Panc1 (cell line): ENCODE results near the gene PHKA1. TPM values are rescaled to one million over a fixed set of nuclear protein-coding genes. Genes with fewer than 3 reads are reported as not detected.

Experiments used
- ATAC-seq: fragments of 200-7000 bp; cut with Tn5 transposase; 2 replicates; pipeline ENCODE4 v1.9.1; 2020; ENCODE audit warnings: mild to moderate bottlenecking, moderate library complexity
- BruUV-seq: library from RNA; stranded (reverse); fragments of 400-500 nt; replicated peaks from 2 replicates; lab custom pipeline; 2021; lab: Mats Ljungman, UMichigan
- CTCF ChIA-PET: fragments of 300-600 bp; sonication (Branson Sonifier 250); formaldehyde crosslinking; loops from one replicate; lab custom pipeline; 2022; ENCODE audit warnings: antibody characterized with exemption; lab: Charles Lee
- POLR2A ChIA-PET: fragments of 300-600 bp; sonication (Branson Sonifier 250); formaldehyde crosslinking; loops from one replicate; lab custom pipeline; 2022; ENCODE audit warnings: antibody characterized with exemption; lab: Charles Lee
- DNase-seq: peaks from one replicate; pipeline ENCODE4 v3.0.0-alpha.2; 2010; ENCODE audit warnings: low read depth, low spot score
- H3K27ac ChIP-seq: 2 replicates; pipeline ENCODE4 v1.5.1; 2011; ENCODE audit warnings: mild to moderate bottlenecking, low read length, inconsistent platforms
- H3K27me3 ChIP-seq: fragments of 200-500 bp; sonication (Bioruptor generic); 2 replicates; pipeline ENCODE4 v1.6.0; 2014; ENCODE audit warnings: low read length, inconsistent platforms; ENCODE audit not compliant: control insufficient read depth, insufficient read depth
- H3K36me3 ChIP-seq: fragments of 200-500 bp; sonication (Bioruptor generic); 2 replicates; pipeline ENCODE4 v1.5.1; 2014; ENCODE audit warnings: inconsistent platforms, mild to moderate bottlenecking, low read length, moderate library complexity; ENCODE audit not compliant: control insufficient read depth, insufficient read depth
- H3K4me1 ChIP-seq: 2 replicates; pipeline ENCODE4 v1.5.1; 2011; ENCODE audit warnings: inconsistent platforms, mild to moderate bottlenecking, low read length, moderate library complexity; ENCODE audit not compliant: control insufficient read depth, insufficient read depth
- H3K4me3 ChIP-seq, 2 experiments: 2 replicates each; pipeline ENCODE4 v1.5.1; 2011 to 2012; ENCODE audit warnings: low read depth in 2 of 2, low read length in 2 of 2, mild to moderate bottlenecking in 2 of 2, inconsistent platforms in 1 of 2, moderate library complexity in 1 of 2
- H3K9me3 ChIP-seq: fragments of 200-500 bp; sonication (Bioruptor generic); 2 replicates; pipeline ENCODE4 v1.5.1; 2014; ENCODE audit warnings: low read depth, mild to moderate bottlenecking, inconsistent platforms, low read length, moderate library complexity; ENCODE audit not compliant: control insufficient read depth, insufficient read depth
- POLR2AphosphoS5 ChIP-seq: IDR thresholded peaks from 2 replicates; pipeline ENCODE4 v1.6.1; 2012; ENCODE audit warnings: mild to moderate bottlenecking, low read depth, low read length, moderate library complexity
- REST ChIP-seq, 2 experiments: IDR thresholded peaks; 2 replicates each; pipeline ENCODE4 v1.6.1; 2011 to 2012; ENCODE audit warnings: low read depth in 2 of 2, control low read depth in 1 of 2, low read length in 1 of 2, mild to moderate bottlenecking in 1 of 2, moderate library complexity in 1 of 2; ENCODE audit not compliant: insufficient read depth in 1 of 2
- SIN3A ChIP-seq: IDR thresholded peaks from 2 replicates; pipeline ENCODE4 v1.6.1; 2012; ENCODE audit warnings: low read depth, mild to moderate bottlenecking, low read length, moderate library complexity, borderline replicate concordance; ENCODE audit not compliant: insufficient read depth
- TCF7L2 ChIP-seq: IDR thresholded peaks from 2 replicates; pipeline ENCODE4 v1.6.1; 2011; ENCODE audit warnings: mild to moderate bottlenecking, low read depth, low read length, inconsistent platforms
- in situ Hi-C: cut with HindIII; loops from 2 replicates; pipeline ENCODE4 v1.10.0; 2016; ENCODE audit warnings: low sequenced_read_pairs, low pct_unique_long_range_greater_than_20kb
- intact Hi-C: fragments of 100-400 bp; cut with micrococcal nuclease; formaldehyde crosslinking; loops from one replicate; pipeline ENCODE4 v1.10.0; 2022; ENCODE audit not compliant: unreplicated experiment
- total RNA-seq: library from RNA; stranded (reverse); gene quantifications from one replicate; pipeline ENCODE4 v1.2.1, GENCODE V29; 2021; ENCODE audit not compliant: unreplicated experiment
- TF ChIP-seq, protein P1 (sequence below): fragments of 450-650 bp; IDR thresholded peaks from 2 replicates; pipeline ENCODE4 v1.5.1; 2017; ENCODE audit warnings: mild to moderate bottlenecking

Gene PHKA1
- total RNA-seq, 1 experiment from 2014 or later = 28.6 TPM

DNA sequence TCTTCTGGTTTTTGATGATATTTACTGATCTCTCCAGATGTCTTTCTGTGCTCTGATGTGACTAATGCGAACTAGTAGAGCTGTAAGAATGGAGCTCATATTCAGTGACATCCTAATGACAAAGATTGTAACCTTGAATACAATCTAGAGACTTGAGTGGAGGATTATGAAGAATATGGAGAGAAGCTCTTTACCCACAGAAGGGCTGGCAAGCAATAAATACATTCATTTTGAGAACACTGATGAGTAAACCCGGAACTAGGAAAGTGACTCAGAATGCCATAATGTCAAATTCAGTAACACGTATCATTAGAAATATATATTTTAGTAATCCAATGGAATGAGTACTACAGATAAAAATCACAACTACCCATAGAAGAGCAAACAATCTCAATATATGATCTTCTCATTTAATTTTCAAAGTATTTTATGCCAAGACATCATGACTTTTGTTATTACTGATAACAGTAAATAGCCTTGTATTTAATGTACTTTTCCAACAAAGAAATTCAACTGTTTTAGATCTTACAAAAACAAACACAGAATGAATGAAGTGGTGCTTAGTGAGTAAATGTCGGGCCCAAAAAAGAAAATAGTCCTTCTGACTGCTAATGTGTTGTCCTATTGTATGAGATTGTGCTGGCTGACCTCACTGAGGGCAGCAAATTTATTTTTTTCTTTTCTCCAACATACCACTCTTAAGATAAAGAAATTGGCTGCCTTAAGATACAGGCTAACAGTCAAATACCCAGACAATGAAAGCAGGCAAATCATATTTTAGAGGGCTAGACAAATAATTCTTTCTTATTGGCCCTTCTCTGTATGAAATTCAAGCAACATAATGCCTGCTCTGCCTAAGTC, 92.3 kb downstream of the PHKA1 start:
- Histone ChIP-seq H3K27me3 (no peaks in the 10 kb centered on the region), H3K9me3 (no peaks in the 10 kb centered on the region), H3K27ac (peak overlapping the region; percentile 80), H3K4me1 (peaks cover 30% of the 10 kb centered on the region), H3K36me3 (no peaks in the 10 kb centered on the region), H3K4me3 (no peak overlapping the region)
- DNase-seq (peak; percentile 54), ATAC-seq (peak; percentile 54)
- TF ChIP-seq SIN3A (no peak), REST (IDR thresholded peaks at IDR 0.05; ENCODE audit: insufficient read depth in 1 of 2, low read depth in 2 of 2, low read length in 1 of 2) (no peak), POLR2AphosphoS5 (no peak)
- TF ChIP-seq, protein P1, sequence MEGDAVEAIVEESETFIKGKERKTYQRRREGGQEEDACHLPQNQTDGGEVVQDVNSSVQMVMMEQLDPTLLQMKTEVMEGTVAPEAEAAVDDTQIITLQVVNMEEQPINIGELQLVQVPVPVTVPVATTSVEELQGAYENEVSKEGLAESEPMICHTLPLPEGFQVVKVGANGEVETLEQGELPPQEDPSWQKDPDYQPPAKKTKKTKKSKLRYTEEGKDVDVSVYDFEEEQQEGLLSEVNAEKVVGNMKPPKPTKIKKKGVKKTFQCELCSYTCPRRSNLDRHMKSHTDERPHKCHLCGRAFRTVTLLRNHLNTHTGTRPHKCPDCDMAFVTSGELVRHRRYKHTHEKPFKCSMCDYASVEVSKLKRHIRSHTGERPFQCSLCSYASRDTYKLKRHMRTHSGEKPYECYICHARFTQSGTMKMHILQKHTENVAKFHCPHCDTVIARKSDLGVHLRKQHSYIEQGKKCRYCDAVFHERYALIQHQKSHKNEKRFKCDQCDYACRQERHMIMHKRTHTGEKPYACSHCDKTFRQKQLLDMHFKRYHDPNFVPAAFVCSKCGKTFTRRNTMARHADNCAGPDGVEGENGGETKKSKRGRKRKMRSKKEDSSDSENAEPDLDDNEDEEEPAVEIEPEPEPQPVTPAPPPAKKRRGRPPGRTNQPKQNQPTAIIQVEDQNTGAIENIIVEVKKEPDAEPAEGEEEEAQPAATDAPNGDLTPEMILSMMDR = no peak
- BruUV-seq = no TSS peak
- intact Hi-C loops = no loop called here
- ChIA-PET POLR2A (interaction anchor here (0.5 kb wide), 1 partner anchor 351 kb away, joined by 20 read pairs; no protein-coding TSS in a partner anchor), CTCF (no interaction called here)
- in situ Hi-C loops = no loop called here

DNA sequence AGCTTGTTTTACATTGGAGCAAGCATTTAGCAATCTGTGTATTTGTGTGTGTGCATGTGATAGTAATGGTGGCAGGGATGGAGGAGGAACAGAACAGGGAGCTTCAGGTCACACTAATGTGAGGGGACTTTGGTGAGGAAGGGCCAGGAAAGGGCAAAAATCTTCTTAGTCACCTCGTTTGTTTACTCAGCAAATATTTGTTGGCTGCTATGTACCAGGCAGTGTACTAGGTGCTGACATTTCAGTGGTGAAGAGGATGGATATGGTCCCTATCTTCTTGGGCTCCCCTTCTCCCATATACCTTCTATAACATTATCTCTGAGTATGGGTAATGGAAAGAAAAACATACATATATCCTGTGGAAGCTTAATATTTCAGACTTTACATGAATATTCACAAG, 92.9 kb downstream of the PHKA1 start:
- ATAC-seq (peak; percentile 78), DNase-seq (peak; percentile 67)
- intact Hi-C loops (no loop called here), in situ Hi-C loops (no loop called here)
- Histone ChIP-seq H3K27me3 (no peaks in the 10 kb centered on the region), H3K9me3 (no peaks in the 10 kb centered on the region), H3K4me3 (peak overlapping the region in 1 of 2 experiments; percentile 32; a peak in 2 of 4 replicates), H3K4me1 (peaks cover 30% of the 10 kb centered on the region), H3K36me3 (no peaks in the 10 kb centered on the region), H3K27ac (peak overlapping the region; percentile 80)
- no peak for TF ChIP-seq TCF7L2
- TF ChIP-seq, protein P1 = no peak
- TF ChIP-seq POLR2AphosphoS5 = no peak
- no peak for TF ChIP-seq REST (IDR thresholded peaks at IDR 0.05; ENCODE audit: insufficient read depth in 1 of 2, low read depth in 2 of 2, low read length in 1 of 2)
- TF ChIP-seq SIN3A = no peak
- ChIA-PET CTCF (no interaction called here), POLR2A (interaction anchor here (0.5 kb wide), 1 partner anchor 350 kb away, joined by 20 read pairs; no protein-coding TSS in a partner anchor)
- no TSS peak for BruUV-seq
